GM12878 (cell line): ENCODE measurements around the gene MPIG6B. TPM values are rescaled to one million over a fixed set of nuclear protein-coding genes. Genes with fewer than 3 reads are reported as not detected.

Experiments used
- ATAC-seq: fragments of 200-7000 bp; cut with Tn5 transposase; 3 replicates; pipeline ENCODE4 v1.9.1; 2020; ENCODE audit warnings: mild to moderate bottlenecking, moderate library complexity
- BruUV-seq: library from RNA; stranded (reverse); fragments of 400-500 nt; replicated peaks from 2 replicates; lab custom pipeline; 2021; lab: Mats Ljungman, UMichigan
- CTCF ChIA-PET: fragments of 300-600 bp; sonication (Branson Sonifier 250); formaldehyde crosslinking; extraction: SDS; loops from one replicate; lab custom pipeline; 2021; ENCODE audit warnings: inconsistent platforms; lab: Yijun Ruan, JAX
- POLR2A ChIA-PET: fragments of 350-600 bp; formaldehyde crosslinking; extraction: SDS; loops from one replicate; lab custom pipeline; 2021; ENCODE audit warnings: inconsistent platforms; lab: Charles Lee
- RAD21 ChIA-PET: fragments of 300-600 bp; sonication (Branson Sonifier 250); formaldehyde crosslinking; loops from one replicate; lab custom pipeline; 2023; ENCODE audit warnings: antibody characterized with exemption; ENCODE audit not compliant: unreplicated experiment; lab: Charles Lee
- SMC1A ChIA-PET: fragments of 300-600 bp; sonication (Branson Sonifier 250); formaldehyde crosslinking; loops from one replicate; lab custom pipeline; 2023; ENCODE audit not compliant: unreplicated experiment, uncharacterized antibody; lab: Charles Lee
- DNase-seq: peaks from one replicate; pipeline ENCODE4 v3.0.0-alpha.2; 2011; ENCODE audit warnings: low read depth, low spot score
- FAIRE-seq: peaks from 3 replicates; lab custom pipeline; 2011; peaks lifted over from hg19 to GRCh38; lab: Jason Lieb, UNC
- H2AFZ ChIP-seq: 2 replicates; pipeline ENCODE4 v1.6.0; 2011; ENCODE audit warnings: low read depth, low read length, control low read depth; ENCODE audit not compliant: control insufficient read depth
- H3K27ac ChIP-seq: 2 replicates; pipeline ENCODE4 v1.5.1; 2011; ENCODE audit warnings: control low read depth; ENCODE audit not compliant: control insufficient read depth, insufficient read depth
- H3K27me3 ChIP-seq, 2 experiments: replicated peaks in 1 of 2; 2 replicates each; pipeline versions ENCODE4 v1.6.0 to v1.6.1; 2011; ENCODE audit warnings: low read length in 1 of 2; ENCODE audit not compliant: control insufficient read depth in 2 of 2, insufficient read depth in 2 of 2
- H3K36me3 ChIP-seq, 2 experiments: 2 replicates each; pipeline ENCODE4 v1.5.1; 2011; ENCODE audit warnings: low read length in 1 of 2; ENCODE audit not compliant: control insufficient read depth in 2 of 2, insufficient read depth in 2 of 2
- H3K4me1 ChIP-seq: 2 replicates; pipeline ENCODE4 v1.6.1; 2011; ENCODE audit warnings: mild to moderate bottlenecking, low read length, moderate library complexity, mixed read lengths; ENCODE audit not compliant: control insufficient read depth, insufficient read depth
- H3K4me2 ChIP-seq: 2 replicates; pipeline ENCODE4 v1.6.0; 2011; ENCODE audit warnings: control low read depth; ENCODE audit not compliant: control insufficient read depth, insufficient read depth
- H3K4me3 ChIP-seq: fragments of 200-600 bp; sonication (generic); 2 replicates; pipeline ENCODE4 v1.5.1; 2016
- H3K79me2 ChIP-seq: 2 replicates; pipeline ENCODE4 v1.6.0; 2011; ENCODE audit warnings: low read length; ENCODE audit not compliant: control insufficient read depth, insufficient read depth
- H3K9ac ChIP-seq: 2 replicates; pipeline ENCODE4 v1.8.0; 2011; ENCODE audit warnings: low read length, control low read depth, mixed read lengths; ENCODE audit not compliant: control insufficient read depth, insufficient read depth
- H3K9me3 ChIP-seq: replicated peaks from 3 replicates; pipeline ENCODE4 v1.5.1; 2011; ENCODE audit warnings: mild to moderate bottlenecking, low read length; ENCODE audit not compliant: control insufficient read depth, insufficient read depth
- H4K20me1 ChIP-seq: 2 replicates; pipeline ENCODE4 v1.6.0; 2011; ENCODE audit not compliant: control insufficient read depth, insufficient read depth
- ATF7 ChIP-seq: fragments of 450-650 bp; IDR thresholded peaks from 2 replicates; pipeline ENCODE4 v1.6.1; 2016; ENCODE audit warnings: low read depth, mild to moderate bottlenecking
- CBX3 ChIP-seq: fragments of 200-600 bp; sonication (generic); IDR thresholded peaks from 2 replicates; pipeline ENCODE4 v1.6.1; 2016; ENCODE audit warnings: low read depth, borderline replicate concordance
- CHD1 ChIP-seq: IDR thresholded peaks from 2 replicates; pipeline ENCODE4 v1.6.1; 2012; ENCODE audit warnings: low read depth, low read length, improper control_type of control experiment
- CHD4 ChIP-seq: fragments of 200-600 bp; sonication (generic); IDR thresholded peaks from 2 replicates; pipeline ENCODE4 v1.6.1; 2016; ENCODE audit warnings: mild to moderate bottlenecking
- CREM ChIP-seq: IDR thresholded peaks from 2 replicates; pipeline ENCODE4 v1.6.1; 2014; ENCODE audit warnings: antibody characterized with exemption, low read depth
- EZH2 ChIP-seq: IDR thresholded peaks from 2 replicates; pipeline ENCODE4 v1.6.1; 2012; ENCODE audit warnings: low read depth, mild to moderate bottlenecking, control low read depth, inconsistent platforms, low read length, borderline replicate concordance; ENCODE audit not compliant: control insufficient read depth
- MEF2A ChIP-seq: IDR thresholded peaks from 2 replicates; pipeline ENCODE4 v1.6.1; 2011; ENCODE audit warnings: low read depth, mild to moderate bottlenecking, low read length, moderate library complexity; ENCODE audit not compliant: insufficient read depth
- MYB ChIP-seq: fragments of 150-350 bp; IDR thresholded peaks from 2 replicates; pipeline ENCODE4 v1.6.1; 2014; ENCODE audit warnings: mild to moderate bottlenecking, low read depth, low read length, borderline replicate concordance
- MYC ChIP-seq: IDR thresholded peaks from 2 replicates; pipeline ENCODE4 v1.6.1; 2011; ENCODE audit warnings: mild to moderate bottlenecking, low read length, moderate library complexity, inconsistent platforms; ENCODE audit not compliant: insufficient read depth, insufficient replicate concordance, insufficient read length, severe bottlenecking
- POLR2A ChIP-seq: IDR thresholded peaks from 2 replicates; pipeline ENCODE4 v1.6.1; 2011; ENCODE audit warnings: low read depth, mild to moderate bottlenecking, low read length
- SMAD5 ChIP-seq: IDR thresholded peaks from 2 replicates; pipeline ENCODE4 v1.6.1; 2016; ENCODE audit warnings: antibody characterized with exemption, low read depth
- SMC3 ChIP-seq: IDR thresholded peaks from 2 replicates; pipeline ENCODE4 v1.6.1; 2011; ENCODE audit warnings: low read length, improper control_type of control experiment, borderline replicate concordance
- ZNF687 ChIP-seq: fragments of 450-650 bp; IDR thresholded peaks from 2 replicates; pipeline ENCODE4 v1.6.1; 2017; ENCODE audit warnings: mild to moderate bottlenecking, moderate library complexity
- WGBS: methylation state at CpG from one replicate; pipeline ENCODE4 v1.1.6; 2016; ENCODE audit warnings: low lambda C conversion rate; ENCODE audit not compliant: insufficient replicate concordance, insufficient coverage; ENCODE audit errors: missing lambda C conversion rate; 5-methylcytosine and 5-hydroxymethylcytosine counted together
- in situ Hi-C: fragments of 300-500 bp; cut with MboI; formaldehyde crosslinking; loops from 9 replicates; pipeline ENCODE4 v1.14.3; 2018; ENCODE audit warnings: mixed read lengths
- intact Hi-C: fragments of 100-400 bp; cut with micrococcal nuclease; formaldehyde crosslinking; loops from one replicate; pipeline ENCODE4 v1.14.2; 2022; ENCODE audit not compliant: unreplicated experiment
- polyA plus RNA-seq, 11 experiments: library from polyadenylated mRNA; depleted of rRNA in 4 of 11; unstranded in 6 of 11; stranded (reverse) in 5 of 11; fragments of >200 nt; fragmentation: Nextera tagmentation in 4 of 11; fragmentation: Illumina TruSeq in 1 of 11; extraction: Ambion mirVana in 4 of 11; extraction: Trizol in 1 of 11; gene quantifications; 1 replicate in 1 of 11; 2 replicates in 10 of 11; pipeline versions ENCODE4 v1.2.1 to v1.2.3, GENCODE V29; 2011 to 2016; ENCODE audit warnings: inconsistent platforms in 2 of 11, missing spikeins in 2 of 11, low read depth in 1 of 11
- total RNA-seq, 4 experiments: library from RNA; depleted of rRNA in 3 of 4; stranded (reverse); fragments of >200 nt in 3 of 4; fragmentation: Illumina TruSeq in 1 of 4; extraction: Trizol in 1 of 4; gene quantifications; 2 replicates each; pipeline versions ENCODE4 v1.2.1 to v1.2.3, GENCODE V29; 2013 to 2021
- TF ChIP-seq, protein P1 (sequence below): IDR thresholded peaks from 2 replicates; pipeline ENCODE4 v1.6.1; 2012; ENCODE audit warnings: improper control_type of control experiment, low read depth, low read length; ENCODE audit not compliant: insufficient replicate concordance

Gene MPIG6B
- total and polyA plus RNA-seq, 10 of the 15 experiments (the other 5 are each of a cell fraction or from before 2014, with no cell fraction given): not detected

DNA sequence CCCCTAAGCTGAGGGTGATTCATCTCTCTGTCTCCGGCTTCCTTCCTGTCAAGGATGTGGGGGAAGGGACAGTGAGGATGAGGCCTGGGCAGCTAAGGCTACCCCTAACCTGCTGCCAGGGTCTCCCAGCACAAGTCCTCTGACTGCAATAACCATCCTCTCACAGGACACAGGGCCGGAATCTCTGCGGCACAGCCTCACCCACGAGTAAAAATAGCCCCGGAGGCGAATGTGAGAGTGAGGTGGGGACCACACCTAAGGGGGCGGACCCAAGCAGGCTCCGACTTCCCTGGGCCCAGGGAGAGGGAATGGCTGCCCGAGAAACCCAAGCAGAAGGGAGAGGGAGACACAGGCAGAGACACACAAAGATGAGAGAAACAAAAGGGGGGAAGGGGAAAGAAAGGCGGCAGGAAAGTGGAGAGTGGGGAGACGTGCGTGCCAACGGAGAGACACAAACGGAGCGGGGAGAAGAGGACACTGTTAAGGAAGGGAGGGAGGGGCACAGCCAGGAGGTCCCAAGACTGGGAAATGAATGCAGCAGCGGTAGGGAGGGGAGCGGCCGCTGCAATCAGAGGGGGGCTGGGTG, 11.7 kb downstream of the MPIG6B start:
- H3K9me3 ChIP-seq: no peaks in the 10 kb centered on the region
- 0 out of 2 replicates have a peak, but pooled peaks cover 4% of the 10 kb centered on the region for H4K20me1 ChIP-seq
- peak; percentile 60 for DNase-seq
- no peak overlapping the region; the same call in 1 of the 2 replicates for H2AFZ ChIP-seq
- ChIA-PET RAD21 (interaction anchor here (1.0 to 5.6 kb wide), 6 partner anchors 35 to 95 kb away, joined by 4 to 53 read pairs (median 10); partner anchors contain the start of genes HSPA1A, HSPA1B and HSPA1L), POLR2A (interaction anchor here (0.6 to 9.7 kb wide), 12 partner anchors 21 to 1523 kb away, joined by 3 to 158 read pairs (median 4); partner anchors contain the start of genes HSPA1A, HSPA1B, HSPA1L and LSM2), CTCF (interaction anchor here (0.5 to 15.8 kb wide), 9 partner anchors 11 to 154 kb away, joined by 3 to 208 read pairs (median 3); partner anchors contain the start of gene VARS1), SMC1A (interaction anchor here (0.6 to 6.3 kb wide), 11 partner anchors 11 to 98 kb away, joined by 3 to 42 read pairs (median 3); partner anchors contain the start of genes C6orf47, LSM2, LY6G5C and MPIG6B)
- peaks cover 26% of the 10 kb centered on the region for H3K4me1 ChIP-seq
- H3K36me3 ChIP-seq: peaks cover 6 to 13% of the 10 kb centered on the region in 2 experiments; a peak in 3 of 4 replicates
- WGBS: 3% methylated on average over 18 of the region's 18 CpGs
- peak; percentile 35 for ATAC-seq
- in situ Hi-C loops: no loop called here
- peak overlapping the region; percentile 99 for H3K4me2 ChIP-seq
- no peaks in the 10 kb centered on the region for H3K27me3 ChIP-seq
- H3K4me3 ChIP-seq: peak overlapping the region; percentile 100
- H3K79me2 ChIP-seq: peaks cover 40% of the 10 kb centered on the region
- peak overlapping the region; percentile 99 for H3K27ac ChIP-seq
- intact Hi-C loops: loop anchor here (5.0 kb wide), 2 partner anchors 53 to 68 kb away; partner anchors contain the start of genes CSNK2B, LY6G5B and LY6G5C
- peak; percentile 56 for FAIRE-seq
- BruUV-seq: no TSS peak
- H3K9ac ChIP-seq: peak overlapping the region; percentile 98
- TF ChIP-seq POLR2A: peak; percentile 73
- no peak for TF ChIP-seq MEF2A
- no peak for TF ChIP-seq CHD4
- TF ChIP-seq, protein P1, sequence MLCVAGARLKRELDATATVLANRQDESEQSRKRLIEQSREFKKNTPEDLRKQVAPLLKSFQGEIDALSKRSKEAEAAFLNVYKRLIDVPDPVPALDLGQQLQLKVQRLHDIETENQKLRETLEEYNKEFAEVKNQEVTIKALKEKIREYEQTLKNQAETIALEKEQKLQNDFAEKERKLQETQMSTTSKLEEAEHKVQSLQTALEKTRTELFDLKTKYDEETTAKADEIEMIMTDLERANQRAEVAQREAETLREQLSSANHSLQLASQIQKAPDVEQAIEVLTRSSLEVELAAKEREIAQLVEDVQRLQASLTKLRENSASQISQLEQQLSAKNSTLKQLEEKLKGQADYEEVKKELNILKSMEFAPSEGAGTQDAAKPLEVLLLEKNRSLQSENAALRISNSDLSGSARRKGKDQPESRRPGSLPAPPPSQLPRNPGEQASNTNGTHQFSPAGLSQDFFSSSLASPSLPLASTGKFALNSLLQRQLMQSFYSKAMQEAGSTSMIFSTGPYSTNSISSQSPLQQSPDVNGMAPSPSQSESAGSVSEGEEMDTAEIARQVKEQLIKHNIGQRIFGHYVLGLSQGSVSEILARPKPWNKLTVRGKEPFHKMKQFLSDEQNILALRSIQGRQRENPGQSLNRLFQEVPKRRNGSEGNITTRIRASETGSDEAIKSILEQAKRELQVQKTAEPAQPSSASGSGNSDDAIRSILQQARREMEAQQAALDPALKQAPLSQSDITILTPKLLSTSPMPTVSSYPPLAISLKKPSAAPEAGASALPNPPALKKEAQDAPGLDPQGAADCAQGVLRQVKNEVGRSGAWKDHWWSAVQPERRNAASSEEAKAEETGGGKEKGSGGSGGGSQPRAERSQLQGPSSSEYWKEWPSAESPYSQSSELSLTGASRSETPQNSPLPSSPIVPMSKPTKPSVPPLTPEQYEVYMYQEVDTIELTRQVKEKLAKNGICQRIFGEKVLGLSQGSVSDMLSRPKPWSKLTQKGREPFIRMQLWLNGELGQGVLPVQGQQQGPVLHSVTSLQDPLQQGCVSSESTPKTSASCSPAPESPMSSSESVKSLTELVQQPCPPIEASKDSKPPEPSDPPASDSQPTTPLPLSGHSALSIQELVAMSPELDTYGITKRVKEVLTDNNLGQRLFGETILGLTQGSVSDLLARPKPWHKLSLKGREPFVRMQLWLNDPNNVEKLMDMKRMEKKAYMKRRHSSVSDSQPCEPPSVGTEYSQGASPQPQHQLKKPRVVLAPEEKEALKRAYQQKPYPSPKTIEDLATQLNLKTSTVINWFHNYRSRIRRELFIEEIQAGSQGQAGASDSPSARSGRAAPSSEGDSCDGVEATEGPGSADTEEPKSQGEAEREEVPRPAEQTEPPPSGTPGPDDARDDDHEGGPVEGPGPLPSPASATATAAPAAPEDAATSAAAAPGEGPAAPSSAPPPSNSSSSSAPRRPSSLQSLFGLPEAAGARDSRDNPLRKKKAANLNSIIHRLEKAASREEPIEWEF: no peak
- 0 out of 2 replicates have a peak, but pooled peaks have one; percentile 45 for TF ChIP-seq CREM
- no peak for TF ChIP-seq EZH2
- no peak for TF ChIP-seq CBX3
- no peak for TF ChIP-seq MYB
- no peak; the same call in 1 of the 2 replicates for TF ChIP-seq ATF7
- no peak for TF ChIP-seq SMAD5
- TF ChIP-seq SMC3: 0 out of 2 replicates have a peak, but pooled peaks have one; percentile 1
- no peak for TF ChIP-seq MYC
- TF ChIP-seq ZNF687: no peak
- no peak for TF ChIP-seq CHD1
